GM12878 (cell line): ENCODE data around the gene ZNF22. TPM values are rescaled to one million over a fixed set of nuclear protein-coding genes. Genes with fewer than 3 reads are reported as not detected.

ENCODE experiments used
- CHD1 ChIP-seq: IDR thresholded peaks from 2 replicates; pipeline ENCODE4 v1.6.1; 2012; ENCODE audit warnings: low read depth, low read length, improper control_type of control experiment
- EP300 ChIP-seq, 2 experiments: fragments of 150-350 bp in 1 of 2; IDR thresholded peaks; 2 replicates each; pipeline ENCODE4 v1.6.1; 2011 to 2012; ENCODE audit warnings: low read depth in 2 of 2, low read length in 2 of 2, borderline replicate concordance in 1 of 2, improper control_type of control experiment in 1 of 2, inconsistent platforms in 1 of 2; ENCODE audit not compliant: control insufficient read depth in 1 of 2
- FOXK2 ChIP-seq: fragments of 450-650 bp; IDR thresholded peaks from 2 replicates; pipeline ENCODE4 v1.6.1; 2017; ENCODE audit warnings: mild to moderate bottlenecking, moderate library complexity
- MEF2B ChIP-seq: fragments of 450-650 bp; IDR thresholded peaks from 2 replicates; pipeline ENCODE4 v1.6.1; 2018; ENCODE audit warnings: mild to moderate bottlenecking, moderate library complexity; ENCODE audit not compliant: partially characterized antibody, poor library complexity, severe bottlenecking
- NR2C1 ChIP-seq: fragments of 450-650 bp; IDR thresholded peaks from 2 replicates; pipeline ENCODE4 v1.6.1; 2017; ENCODE audit warnings: antibody characterized with exemption, mild to moderate bottlenecking, moderate library complexity
- RBBP5 ChIP-seq: fragments of 200-600 bp; sonication (generic); conservative IDR thresholded peaks from 2 replicates; pipeline ENCODE4 v1.6.1; 2016
- TCF7 ChIP-seq: IDR thresholded peaks from 2 replicates; pipeline ENCODE4 v1.6.1; 2014; ENCODE audit warnings: antibody characterized with exemption, borderline replicate concordance
- polyA plus RNA-seq, 11 experiments: library from polyadenylated mRNA; depleted of rRNA in 4 of 11; unstranded in 6 of 11; stranded (reverse) in 5 of 11; fragments of >200 nt; fragmentation: Nextera tagmentation in 4 of 11; fragmentation: Illumina TruSeq in 1 of 11; extraction: Ambion mirVana in 4 of 11; extraction: Trizol in 1 of 11; gene quantifications; 1 replicate in 1 of 11; 2 replicates in 10 of 11; pipeline versions ENCODE4 v1.2.1 to v1.2.3, GENCODE V29; 2011 to 2016; ENCODE audit warnings: inconsistent platforms in 2 of 11, missing spikeins in 2 of 11, low read depth in 1 of 11
- total RNA-seq, 4 experiments: library from RNA; depleted of rRNA in 3 of 4; stranded (reverse); fragments of >200 nt in 3 of 4; fragmentation: Illumina TruSeq in 1 of 4; extraction: Trizol in 1 of 4; gene quantifications; 2 replicates each; pipeline versions ENCODE4 v1.2.1 to v1.2.3, GENCODE V29; 2013 to 2021
- TF ChIP-seq, protein P1 (sequence below): fragments of 450-650 bp; IDR thresholded peaks from 2 replicates; pipeline ENCODE4 v1.6.1; 2017; ENCODE audit warnings: mild to moderate bottlenecking, moderate library complexity
- TF ChIP-seq, protein P2 (sequence below): fragments of 450-650 bp; IDR thresholded peaks from 2 replicates; pipeline ENCODE4 v1.6.1; 2018; ENCODE audit warnings: mild to moderate bottlenecking, low read depth, moderate library complexity; ENCODE audit not compliant: partially characterized antibody
- TF ChIP-seq, protein P3 (sequence below): fragments of 450-650 bp; IDR thresholded peaks from 2 replicates; pipeline ENCODE4 v1.6.1; 2017; ENCODE audit warnings: mild to moderate bottlenecking, moderate library complexity
- TF ChIP-seq, protein P4 (sequence below): fragments of 450-650 bp; formaldehyde crosslinking; IDR thresholded peaks from 2 replicates; pipeline ENCODE4 v1.4.0; 2022; ENCODE audit warnings: mild to moderate bottlenecking, moderate library complexity
- TF ChIP-seq, protein P5 (sequence below): fragments of 450-650 bp; IDR thresholded peaks from 2 replicates; pipeline ENCODE4 v1.6.1; 2017; ENCODE audit warnings: borderline replicate concordance

ZNF22 gene
- total and polyA plus RNA-seq, 10 of the 15 experiments (the other 5 are each of a cell fraction or from before 2014, with no cell fraction given), result 31.1 to 74.4 (median 43.8) TPM

DNA sequence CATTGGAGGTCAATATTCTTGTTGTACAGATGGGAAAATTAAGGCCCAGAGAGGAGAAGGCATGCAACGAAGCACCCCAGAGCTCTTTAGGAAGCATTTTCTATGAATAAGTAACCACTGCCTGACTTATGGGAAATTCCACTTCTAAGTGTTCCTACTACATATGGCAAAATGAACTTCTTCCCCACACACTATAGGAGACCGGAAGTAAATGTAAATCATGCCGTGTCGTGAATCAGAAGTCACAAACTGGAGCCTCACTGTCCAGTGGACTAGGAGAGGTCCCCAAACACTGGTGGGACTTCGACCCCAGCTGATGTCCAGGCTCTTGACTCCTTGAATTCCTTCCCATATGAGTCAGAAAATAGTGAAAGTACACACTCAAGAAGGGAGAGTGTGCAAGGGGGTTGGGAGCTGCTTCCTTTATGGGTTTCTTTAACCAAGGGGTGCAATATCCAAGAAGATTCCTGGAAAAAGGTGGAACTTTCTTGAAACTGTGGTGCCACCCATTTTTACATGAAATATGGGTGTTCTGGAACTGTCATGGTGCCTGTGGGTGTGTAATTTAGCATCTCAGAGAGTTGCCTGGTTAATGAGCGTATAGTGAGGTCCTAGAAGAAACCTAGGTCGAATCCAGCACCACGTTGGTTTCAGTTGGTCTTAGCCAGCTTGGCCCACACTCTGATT, 34.5 kb upstream of the ZNF22 start (continued):
- TF ChIP-seq, protein P1, sequence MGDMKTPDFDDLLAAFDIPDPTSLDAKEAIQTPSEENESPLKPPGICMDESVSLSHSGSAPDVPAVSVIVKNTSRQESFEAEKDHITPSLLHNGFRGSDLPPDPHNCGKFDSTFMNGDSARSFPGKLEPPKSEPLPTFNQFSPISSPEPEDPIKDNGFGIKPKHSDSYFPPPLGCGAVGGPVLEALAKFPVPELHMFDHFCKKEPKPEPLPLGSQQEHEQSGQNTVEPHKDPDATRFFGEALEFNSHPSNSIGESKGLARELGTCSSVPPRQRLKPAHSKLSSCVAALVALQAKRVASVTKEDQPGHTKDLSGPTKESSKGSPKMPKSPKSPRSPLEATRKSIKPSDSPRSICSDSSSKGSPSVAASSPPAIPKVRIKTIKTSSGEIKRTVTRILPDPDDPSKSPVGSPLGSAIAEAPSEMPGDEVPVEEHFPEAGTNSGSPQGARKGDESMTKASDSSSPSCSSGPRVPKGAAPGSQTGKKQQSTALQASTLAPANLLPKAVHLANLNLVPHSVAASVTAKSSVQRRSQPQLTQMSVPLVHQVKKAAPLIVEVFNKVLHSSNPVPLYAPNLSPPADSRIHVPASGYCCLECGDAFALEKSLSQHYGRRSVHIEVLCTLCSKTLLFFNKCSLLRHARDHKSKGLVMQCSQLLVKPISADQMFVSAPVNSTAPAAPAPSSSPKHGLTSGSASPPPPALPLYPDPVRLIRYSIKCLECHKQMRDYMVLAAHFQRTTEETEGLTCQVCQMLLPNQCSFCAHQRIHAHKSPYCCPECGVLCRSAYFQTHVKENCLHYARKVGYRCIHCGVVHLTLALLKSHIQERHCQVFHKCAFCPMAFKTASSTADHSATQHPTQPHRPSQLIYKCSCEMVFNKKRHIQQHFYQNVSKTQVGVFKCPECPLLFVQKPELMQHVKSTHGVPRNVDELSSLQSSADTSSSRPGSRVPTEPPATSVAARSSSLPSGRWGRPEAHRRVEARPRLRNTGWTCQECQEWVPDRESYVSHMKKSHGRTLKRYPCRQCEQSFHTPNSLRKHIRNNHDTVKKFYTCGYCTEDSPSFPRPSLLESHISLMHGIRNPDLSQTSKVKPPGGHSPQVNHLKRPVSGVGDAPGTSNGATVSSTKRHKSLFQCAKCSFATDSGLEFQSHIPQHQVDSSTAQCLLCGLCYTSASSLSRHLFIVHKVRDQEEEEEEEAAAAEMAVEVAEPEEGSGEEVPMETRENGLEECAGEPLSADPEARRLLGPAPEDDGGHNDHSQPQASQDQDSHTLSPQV, result peak; percentile 33; the same call in 1 of the 2 replicates
- TF ChIP-seq FOXK2 (no peak), MEF2B (peak; percentile 3), RBBP5 (no peak), TCF7 (no peak), EP300 (IDR thresholded peaks at IDR 0.05; ENCODE audit: borderline replicate concordance in 1 of 2, control insufficient read depth in 1 of 2, low read depth in 2 of 2, low read length in 2 of 2) (0 out of 4 replicates have a peak, but pooled peaks of 1 of the 2 experiments have one; percentile 3), CHD1 (no peak), NR2C1 (peak; percentile 30; the same call in 1 of the 2 replicates)
- TF ChIP-seq, protein P2, sequence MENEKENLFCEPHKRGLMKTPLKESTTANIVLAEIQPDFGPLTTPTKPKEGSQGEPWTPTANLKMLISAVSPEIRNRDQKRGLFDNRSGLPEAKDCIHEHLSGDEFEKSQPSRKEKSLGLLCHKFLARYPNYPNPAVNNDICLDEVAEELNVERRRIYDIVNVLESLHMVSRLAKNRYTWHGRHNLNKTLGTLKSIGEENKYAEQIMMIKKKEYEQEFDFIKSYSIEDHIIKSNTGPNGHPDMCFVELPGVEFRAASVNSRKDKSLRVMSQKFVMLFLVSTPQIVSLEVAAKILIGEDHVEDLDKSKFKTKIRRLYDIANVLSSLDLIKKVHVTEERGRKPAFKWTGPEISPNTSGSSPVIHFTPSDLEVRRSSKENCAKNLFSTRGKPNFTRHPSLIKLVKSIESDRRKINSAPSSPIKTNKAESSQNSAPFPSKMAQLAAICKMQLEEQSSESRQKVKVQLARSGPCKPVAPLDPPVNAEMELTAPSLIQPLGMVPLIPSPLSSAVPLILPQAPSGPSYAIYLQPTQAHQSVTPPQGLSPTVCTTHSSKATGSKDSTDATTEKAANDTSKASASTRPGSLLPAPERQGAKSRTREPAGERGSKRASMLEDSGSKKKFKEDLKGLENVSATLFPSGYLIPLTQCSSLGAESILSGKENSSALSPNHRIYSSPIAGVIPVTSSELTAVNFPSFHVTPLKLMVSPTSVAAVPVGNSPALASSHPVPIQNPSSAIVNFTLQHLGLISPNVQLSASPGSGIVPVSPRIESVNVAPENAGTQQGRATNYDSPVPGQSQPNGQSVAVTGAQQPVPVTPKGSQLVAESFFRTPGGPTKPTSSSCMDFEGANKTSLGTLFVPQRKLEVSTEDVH, result no peak
- TF ChIP-seq, protein P3, sequence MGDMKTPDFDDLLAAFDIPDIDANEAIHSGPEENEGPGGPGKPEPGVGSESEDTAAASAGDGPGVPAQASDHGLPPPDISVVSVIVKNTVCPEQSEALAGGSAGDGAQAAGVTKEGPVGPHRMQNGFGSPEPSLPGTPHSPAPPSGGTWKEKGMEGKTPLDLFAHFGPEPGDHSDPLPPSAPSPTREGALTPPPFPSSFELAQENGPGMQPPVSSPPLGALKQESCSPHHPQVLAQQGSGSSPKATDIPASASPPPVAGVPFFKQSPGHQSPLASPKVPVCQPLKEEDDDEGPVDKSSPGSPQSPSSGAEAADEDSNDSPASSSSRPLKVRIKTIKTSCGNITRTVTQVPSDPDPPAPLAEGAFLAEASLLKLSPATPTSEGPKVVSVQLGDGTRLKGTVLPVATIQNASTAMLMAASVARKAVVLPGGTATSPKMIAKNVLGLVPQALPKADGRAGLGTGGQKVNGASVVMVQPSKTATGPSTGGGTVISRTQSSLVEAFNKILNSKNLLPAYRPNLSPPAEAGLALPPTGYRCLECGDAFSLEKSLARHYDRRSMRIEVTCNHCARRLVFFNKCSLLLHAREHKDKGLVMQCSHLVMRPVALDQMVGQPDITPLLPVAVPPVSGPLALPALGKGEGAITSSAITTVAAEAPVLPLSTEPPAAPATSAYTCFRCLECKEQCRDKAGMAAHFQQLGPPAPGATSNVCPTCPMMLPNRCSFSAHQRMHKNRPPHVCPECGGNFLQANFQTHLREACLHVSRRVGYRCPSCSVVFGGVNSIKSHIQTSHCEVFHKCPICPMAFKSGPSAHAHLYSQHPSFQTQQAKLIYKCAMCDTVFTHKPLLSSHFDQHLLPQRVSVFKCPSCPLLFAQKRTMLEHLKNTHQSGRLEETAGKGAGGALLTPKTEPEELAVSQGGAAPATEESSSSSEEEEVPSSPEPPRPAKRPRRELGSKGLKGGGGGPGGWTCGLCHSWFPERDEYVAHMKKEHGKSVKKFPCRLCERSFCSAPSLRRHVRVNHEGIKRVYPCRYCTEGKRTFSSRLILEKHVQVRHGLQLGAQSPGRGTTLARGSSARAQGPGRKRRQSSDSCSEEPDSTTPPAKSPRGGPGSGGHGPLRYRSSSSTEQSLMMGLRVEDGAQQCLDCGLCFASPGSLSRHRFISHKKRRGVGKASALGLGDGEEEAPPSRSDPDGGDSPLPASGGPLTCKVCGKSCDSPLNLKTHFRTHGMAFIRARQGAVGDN, result peak; percentile 50; the same call in 1 of the 2 replicates
- TF ChIP-seq, protein P4, sequence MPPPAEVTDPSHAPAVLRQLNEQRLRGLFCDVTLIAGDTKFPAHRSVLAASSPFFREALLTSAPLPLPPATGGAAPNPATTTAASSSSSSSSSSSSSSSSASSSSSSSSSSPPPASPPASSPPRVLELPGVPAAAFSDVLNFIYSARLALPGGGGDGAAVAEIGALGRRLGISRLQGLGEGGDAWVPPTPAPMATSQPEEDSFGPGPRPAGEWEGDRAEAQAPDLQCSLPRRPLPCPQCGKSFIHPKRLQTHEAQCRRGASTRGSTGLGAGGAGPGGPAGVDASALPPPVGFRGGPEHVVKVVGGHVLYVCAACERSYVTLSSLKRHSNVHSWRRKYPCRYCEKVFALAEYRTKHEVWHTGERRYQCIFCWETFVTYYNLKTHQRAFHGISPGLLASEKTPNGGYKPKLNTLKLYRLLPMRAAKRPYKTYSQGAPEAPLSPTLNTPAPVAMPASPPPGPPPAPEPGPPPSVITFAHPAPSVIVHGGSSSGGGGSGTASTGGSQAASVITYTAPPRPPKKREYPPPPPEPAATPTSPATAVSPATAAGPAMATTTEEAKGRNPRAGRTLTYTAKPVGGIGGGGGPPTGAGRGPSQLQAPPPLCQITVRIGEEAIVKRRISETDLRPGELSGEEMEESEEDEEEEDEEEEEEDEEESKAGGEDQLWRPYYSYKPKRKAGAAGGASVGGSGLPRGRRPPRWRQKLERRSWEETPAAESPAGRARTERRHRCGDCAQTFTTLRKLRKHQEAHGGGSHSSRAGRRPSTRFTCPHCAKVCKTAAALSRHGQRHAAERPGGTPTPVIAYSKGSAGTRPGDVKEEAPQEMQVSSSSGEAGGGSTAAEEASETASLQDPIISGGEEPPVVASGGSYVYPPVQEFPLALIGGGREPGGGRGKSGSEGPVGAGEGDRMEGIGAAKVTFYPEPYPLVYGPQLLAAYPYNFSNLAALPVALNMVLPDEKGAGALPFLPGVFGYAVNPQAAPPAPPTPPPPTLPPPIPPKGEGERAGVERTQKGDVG, result no peak
- TF ChIP-seq, protein P5, sequence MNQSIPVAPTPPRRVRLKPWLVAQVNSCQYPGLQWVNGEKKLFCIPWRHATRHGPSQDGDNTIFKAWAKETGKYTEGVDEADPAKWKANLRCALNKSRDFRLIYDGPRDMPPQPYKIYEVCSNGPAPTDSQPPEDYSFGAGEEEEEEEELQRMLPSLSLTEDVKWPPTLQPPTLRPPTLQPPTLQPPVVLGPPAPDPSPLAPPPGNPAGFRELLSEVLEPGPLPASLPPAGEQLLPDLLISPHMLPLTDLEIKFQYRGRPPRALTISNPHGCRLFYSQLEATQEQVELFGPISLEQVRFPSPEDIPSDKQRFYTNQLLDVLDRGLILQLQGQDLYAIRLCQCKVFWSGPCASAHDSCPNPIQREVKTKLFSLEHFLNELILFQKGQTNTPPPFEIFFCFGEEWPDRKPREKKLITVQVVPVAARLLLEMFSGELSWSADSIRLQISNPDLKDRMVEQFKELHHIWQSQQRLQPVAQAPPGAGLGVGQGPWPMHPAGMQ, result no peak
